MCF 10A (cell line): ENCODE data around the gene PDIA5. TPM values are rescaled to one million over a fixed set of nuclear protein-coding genes. Genes with fewer than 3 reads are reported as not detected.

Experiments
- BruUV-seq: library from RNA; stranded (reverse); fragments of 400-500 nt; replicated peaks from 2 replicates; lab custom pipeline; 2021; lab: Mats Ljungman, UMichigan
- CTCF ChIA-PET: fragments of 300-600 bp; sonication (Branson Sonifier 250); formaldehyde crosslinking; extraction: SDS; loops from one replicate; lab custom pipeline; 2021; ENCODE audit warnings: antibody characterized with exemption, inconsistent platforms; lab: Yijun Ruan, JAX
- POLR2A ChIA-PET: fragments of 300-600, 350-650 bp; sonication (Branson Sonifier 250); formaldehyde crosslinking; extraction: SDS; loops from one replicate; lab custom pipeline; 2020; ENCODE audit warnings: antibody characterized with exemption, inconsistent platforms; lab: Yijun Ruan, JAX
- DNase-seq: peaks from one replicate; pipeline ENCODE4 v3.0.0-alpha.2; 2018; ENCODE audit not compliant: unreplicated experiment
- H3K27ac Mint-ChIP-seq: one replicate; pipeline ENCODE4 v1.8.0; 2022; ENCODE audit warnings: mild to moderate bottlenecking, low read depth, mixed read lengths; ENCODE audit not compliant: unreplicated experiment
- H3K27me3 Mint-ChIP-seq: one replicate; pipeline ENCODE4 v1.8.0; 2022; ENCODE audit warnings: mixed read lengths; ENCODE audit not compliant: insufficient read depth, unreplicated experiment
- H3K36me3 Mint-ChIP-seq: one replicate; pipeline ENCODE4 v1.8.0; 2022; ENCODE audit warnings: mild to moderate bottlenecking, moderate library complexity, mixed read lengths; ENCODE audit not compliant: insufficient read depth, unreplicated experiment
- H3K4me1 Mint-ChIP-seq: one replicate; pipeline ENCODE4 v1.8.0; 2022; ENCODE audit warnings: mixed read lengths; ENCODE audit not compliant: insufficient read depth, unreplicated experiment
- H3K4me3 Mint-ChIP-seq: one replicate; pipeline ENCODE4 v1.8.0; 2022; ENCODE audit warnings: mild to moderate bottlenecking, moderate library complexity, mixed read lengths; ENCODE audit not compliant: unreplicated experiment
- H3K9me3 Mint-ChIP-seq: one replicate; pipeline ENCODE4 v1.8.0; 2022; ENCODE audit warnings: mixed read lengths; ENCODE audit not compliant: unreplicated experiment
- CTCF ChIP-seq: fragments of 200-600 bp; IDR thresholded peaks from one replicate; pipeline ENCODE4 v1.8.0; 2022; ENCODE audit warnings: antibody characterized with exemption, mild to moderate bottlenecking; ENCODE audit not compliant: unreplicated experiment
- intact Hi-C: fragments of 100-400 bp; cut with micrococcal nuclease; formaldehyde crosslinking; loops from 2 replicates; pipeline ENCODE4 v1.14.1; 2022
- total RNA-seq: library from RNA; stranded (reverse); gene quantifications from 2 replicates; pipeline ENCODE4 v1.2.3, GENCODE V29; 2022

PDIA5 gene
- total RNA-seq, 1 experiment from 2014 or later: 47.7 TPM

GRCh38 chr3:123066599-123066895 lies 278 bp upstream of the PDIA5 start:
- Mint-ChIP-seq H3K27ac (peak overlapping the region; percentile 49), H3K9me3 (no peaks in the 10 kb centered on the region), H3K4me3 (peak overlapping the region; percentile 87), H3K4me1 (peaks cover 24% of the 10 kb centered on the region), H3K36me3 (peaks cover 4% of the 10 kb centered on the region), H3K27me3 (no peaks in the 10 kb centered on the region)
- intact Hi-C loops: no loop called here
- no peak for DNase-seq
- POLR2A ChIA-PET: interaction anchor here (0.6 to 2.0 kb wide), 11 partner anchors 9 to 321 kb away, joined by 3 to 22 read pairs (median 4); partner anchors contain the start of gene HSPBAP1
- TF ChIP-seq CTCF: no peak
- BruUV-seq: TSS peak; percentile 58
- CTCF ChIA-PET: interaction anchor here (0.9 to 2.0 kb wide), 4 partner anchors 18 to 124 kb away, joined by 4 to 11 read pairs (median 6); no protein-coding TSS in a partner anchor

- intact Hi-C loops: no loop called here
- no peaks in the 10 kb centered on the region for H3K9me3 Mint-ChIP-seq
- CTCF ChIA-PET: interaction anchor here (0.6 to 2.0 kb wide), 5 partner anchors 8 to 125 kb away, joined by 3 to 11 read pairs (median 4); no protein-coding TSS in a partner anchor
- H3K4me1 Mint-ChIP-seq: peaks cover 38% of the 10 kb centered on the region
- H3K27me3 Mint-ChIP-seq: no peaks in the 10 kb centered on the region
- peak; percentile 54 for DNase-seq
- no peak for TF ChIP-seq CTCF
- peak overlapping the region; percentile 84 for H3K27ac Mint-ChIP-seq
- H3K36me3 Mint-ChIP-seq: peaks cover 4% of the 10 kb centered on the region
- POLR2A ChIA-PET: interaction anchor here (0.7 to 2.0 kb wide), 16 partner anchors 8 to 684 kb away, joined by 3 to 22 read pairs (median 4); partner anchors contain the start of genes FAM162A, HSPBAP1 and SEC22A
- BruUV-seq: no TSS peak
- H3K4me3 Mint-ChIP-seq: peak overlapping the region; percentile 87
These were observed 1.1 kb downstream of the PDIA5 start for GRCh38 chr3:123067689-123068600.

- POLR2A ChIA-PET: no interaction called here
- Mint-ChIP-seq H3K36me3 (peaks cover 4% of the 10 kb centered on the region), H3K27me3 (no peaks in the 10 kb centered on the region), H3K4me3 (peak overlapping the region; percentile 87), H3K4me1 (peaks cover 40% of the 10 kb centered on the region), H3K27ac (peak overlapping the region; percentile 84), H3K9me3 (no peaks in the 10 kb centered on the region)
- intact Hi-C loops: no loop called here
- TF ChIP-seq CTCF: no peak
- no peak for DNase-seq
- BruUV-seq: no TSS peak
- CTCF ChIA-PET: interaction anchor here (0.6 kb wide), 1 partner anchor 126 kb away, joined by 4 read pairs; no protein-coding TSS in a partner anchor
These were observed 2.0 kb downstream of the PDIA5 start for GRCh38 chr3:123068601-123069381.
